NCI-H1105 (cell line): Measurements from ENCODE around the gene XPO1.
"Not testable (repeated sequence)": the region's sequence is repeated elsewhere in the genome, so short reads cannot be mapped to it uniquely, and the experiment has no call there.

Source experiments
- DNase-seq: peaks from one replicate; lab custom pipeline; 2025; lab: John Stamatoyannopoulos, UW

The XPO1 gene

DNA sequence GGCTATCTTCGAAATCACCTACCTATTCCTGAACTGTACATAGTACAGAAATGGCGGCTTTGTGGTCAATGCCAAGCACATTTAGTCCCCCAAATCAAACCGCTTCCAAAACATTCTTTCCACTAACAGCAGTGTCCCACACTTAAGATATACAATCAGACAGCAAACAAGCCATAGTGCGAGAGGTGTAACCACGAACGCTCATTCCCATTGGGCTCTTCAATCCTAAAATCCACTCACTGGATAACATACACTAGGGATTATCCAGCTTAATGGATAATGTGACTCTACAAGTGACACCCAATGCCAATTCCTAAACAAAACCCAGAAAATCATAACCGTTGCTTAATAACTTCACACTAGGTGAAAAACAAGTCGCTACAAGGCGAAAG lies 2.0 kb downstream of the XPO1 start:
- DNase-seq: no peak

DNA sequence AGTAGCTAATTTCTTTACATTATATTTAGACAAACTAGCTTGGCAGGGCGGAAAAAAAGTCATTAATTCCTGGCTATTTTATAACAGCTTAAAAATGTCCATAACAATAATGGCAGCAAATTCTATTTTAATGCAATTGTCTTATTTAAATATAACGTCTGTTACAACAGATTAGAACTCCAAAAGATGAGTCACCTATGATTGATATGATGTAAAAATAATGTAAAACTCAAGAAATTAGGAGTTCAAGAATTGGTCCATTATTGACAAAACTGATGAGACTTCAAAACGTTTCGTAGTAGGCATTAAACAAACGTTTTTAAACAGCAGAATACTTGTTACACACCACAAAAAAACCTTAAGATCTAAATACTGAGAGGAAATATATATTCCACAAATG lies 2.7 kb downstream of the XPO1 start:
- DNase-seq: no peak

DNA sequence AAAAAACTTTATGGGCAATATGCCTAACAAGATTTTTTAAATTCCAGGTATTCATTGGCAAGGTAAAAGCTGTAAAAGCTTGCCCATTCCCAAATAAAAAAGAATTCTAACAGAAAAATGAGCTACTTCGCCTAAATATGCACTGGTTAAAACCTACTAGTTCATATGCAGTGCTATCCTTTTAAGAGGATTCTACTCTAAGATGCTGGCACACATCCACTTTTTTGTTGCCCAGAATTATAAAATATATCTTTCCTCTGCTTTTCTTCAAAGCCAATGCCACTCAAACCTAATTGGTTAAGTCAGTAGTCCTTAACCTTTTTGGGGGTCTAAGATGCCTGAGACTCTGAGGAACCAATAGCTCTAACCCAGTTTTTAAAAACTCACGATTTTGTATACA lies 3.2 kb downstream of the XPO1 start:
- DNase-seq: no peak

DNA sequence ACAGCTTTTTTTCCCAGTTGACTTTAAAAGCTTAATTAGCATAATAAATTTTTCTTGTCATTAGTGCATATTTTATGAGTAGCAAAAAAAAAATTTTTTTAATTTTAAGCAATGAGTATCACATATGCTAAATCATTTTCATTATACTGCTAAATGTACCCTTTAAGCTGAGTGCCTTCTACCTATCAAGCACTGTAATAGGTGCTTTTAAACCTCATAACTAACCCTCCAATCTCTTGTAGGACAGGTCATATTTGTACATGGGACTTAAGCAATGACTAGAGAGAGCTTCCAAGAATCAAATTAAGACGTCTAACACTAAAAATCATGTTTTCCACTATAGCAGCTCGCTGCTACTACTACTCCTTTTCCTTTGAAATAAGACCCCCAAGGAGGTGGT lies 7.4 kb downstream of the XPO1 start:
- DNase-seq: no peak

DNA sequence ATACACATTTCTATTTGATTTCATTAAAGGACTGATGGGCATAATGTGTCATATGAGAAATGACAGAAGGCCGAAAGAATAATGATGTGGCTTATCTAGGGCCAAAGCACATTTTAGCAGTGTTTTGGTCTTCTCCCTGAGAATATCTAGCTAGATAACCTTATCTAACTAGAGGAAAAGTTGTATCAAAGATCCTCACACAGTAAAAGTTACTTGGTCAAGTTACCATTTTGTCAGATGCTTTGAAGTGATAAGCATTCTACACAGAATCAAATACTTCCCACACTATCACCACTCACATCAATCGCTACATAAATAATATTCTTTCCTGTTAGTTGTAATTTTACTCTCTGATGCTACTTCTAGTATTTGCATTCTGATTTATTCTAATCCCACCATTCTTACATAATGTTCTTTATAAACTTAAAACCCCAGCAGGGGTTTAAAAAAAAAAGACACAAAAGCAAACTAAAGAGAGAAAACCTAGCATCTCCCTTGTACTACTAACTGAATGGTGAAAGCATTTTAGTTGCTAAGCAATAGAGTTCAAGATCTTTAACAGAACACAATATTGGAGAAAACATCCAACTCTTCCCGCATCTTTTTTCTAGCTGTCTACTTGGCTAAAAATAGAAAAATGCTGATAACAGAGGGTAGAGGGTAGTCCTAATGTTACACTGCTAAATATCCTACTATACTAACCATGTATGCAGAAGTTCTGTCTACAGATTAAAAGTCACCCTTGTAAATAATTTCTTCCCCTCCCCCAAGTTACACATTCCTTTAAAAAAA lies 8.0 kb downstream of the XPO1 start:
- DNase-seq: no peak

DNA sequence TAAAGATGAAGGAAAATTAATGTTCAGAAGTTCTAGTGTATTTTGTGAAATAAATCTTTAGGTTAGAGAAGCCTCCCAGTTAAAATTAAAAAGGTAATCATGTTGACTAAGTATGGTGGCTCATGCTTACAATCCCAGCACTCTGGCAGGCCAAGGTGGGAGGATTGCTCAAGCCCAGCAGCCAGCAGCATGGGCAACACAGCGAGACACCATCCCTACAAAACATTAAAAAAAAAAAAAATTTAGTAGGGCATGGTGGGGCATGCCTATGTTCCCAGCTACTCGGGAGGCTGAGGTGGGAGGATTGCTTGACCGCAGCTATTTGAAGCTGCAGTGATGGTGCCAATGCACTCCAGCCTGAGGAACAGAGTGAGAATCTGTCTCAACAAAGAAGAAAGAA lies 17.9 kb downstream of the XPO1 start:
- no peak for DNase-seq

DNA sequence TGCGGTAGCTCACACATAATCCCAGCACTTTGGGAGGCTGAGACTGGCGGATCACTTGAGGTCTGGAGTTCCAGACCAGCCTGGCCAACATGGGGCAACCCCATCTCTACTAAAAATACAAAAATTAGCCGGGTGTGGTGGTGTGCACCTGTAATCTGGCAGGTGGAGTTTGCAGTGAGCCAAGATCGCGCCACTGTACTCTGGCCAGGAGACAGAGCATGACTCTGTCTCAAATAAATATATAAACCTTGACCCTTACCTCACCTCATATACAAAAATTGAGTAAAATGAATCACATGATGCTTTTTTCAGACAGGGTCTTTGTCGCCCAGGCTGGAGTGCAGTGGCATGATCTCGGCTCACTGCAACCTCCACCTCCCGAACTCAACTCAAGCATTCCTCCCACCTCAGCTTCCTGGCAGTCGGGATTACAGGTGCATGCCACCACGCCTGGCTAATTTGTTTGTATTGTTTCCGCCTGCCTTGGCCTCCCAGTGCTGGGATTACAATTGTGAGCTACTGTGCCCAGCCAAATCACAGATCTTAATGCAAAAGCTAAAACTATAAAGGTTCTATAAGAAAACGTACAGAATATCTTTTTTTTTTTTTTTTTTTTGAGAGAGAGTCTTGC lies 25.3 kb downstream of the XPO1 start:
- no peak for DNase-seq

DNA sequence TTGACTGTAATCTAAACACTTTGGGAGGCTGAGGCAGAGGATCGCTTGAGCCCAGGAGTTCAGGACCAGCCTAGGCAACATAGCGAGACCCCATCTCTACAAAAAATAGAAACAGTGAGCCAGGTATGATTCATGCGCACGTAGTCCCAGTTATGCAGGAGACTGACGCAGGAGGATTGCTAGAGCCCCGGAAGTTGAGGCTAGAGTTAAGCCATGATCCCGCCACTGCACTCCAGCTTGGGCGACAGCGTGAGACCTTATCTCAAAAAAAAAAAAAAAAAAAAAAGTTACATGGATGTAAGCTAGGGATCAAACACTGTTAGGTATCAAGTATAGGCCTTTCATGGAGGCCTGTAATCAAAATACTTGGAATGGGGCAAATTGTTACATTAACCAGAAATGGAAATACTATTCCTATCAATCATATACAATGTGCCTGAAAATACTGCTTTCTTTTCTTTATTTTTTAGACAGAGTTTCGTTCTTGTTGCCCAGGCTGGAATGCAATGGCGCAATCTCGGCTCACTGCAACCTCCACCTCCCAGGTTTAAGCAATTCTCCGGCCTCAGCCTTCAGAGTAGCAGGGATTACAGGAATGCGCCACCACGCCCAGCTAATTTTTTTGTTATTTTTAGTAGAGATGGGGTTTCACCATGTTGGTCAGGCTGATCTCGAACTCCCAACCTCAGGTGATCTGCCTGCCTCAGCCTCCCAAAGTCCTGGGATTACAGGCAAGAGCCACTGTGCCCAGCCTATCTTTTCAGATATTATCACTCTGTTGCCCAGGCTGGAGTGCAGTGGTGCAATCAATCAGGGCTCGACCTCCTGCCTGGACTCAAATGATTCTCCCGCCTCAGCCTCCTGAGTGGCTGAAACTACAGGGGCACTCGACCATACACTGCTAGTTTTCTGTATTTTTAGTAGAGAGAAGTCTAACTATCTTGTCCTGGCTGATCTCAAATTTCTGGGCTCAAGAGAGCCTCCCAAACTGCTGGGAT lies 27.2 kb downstream of the XPO1 start:
- DNase-seq: no peak

DNA sequence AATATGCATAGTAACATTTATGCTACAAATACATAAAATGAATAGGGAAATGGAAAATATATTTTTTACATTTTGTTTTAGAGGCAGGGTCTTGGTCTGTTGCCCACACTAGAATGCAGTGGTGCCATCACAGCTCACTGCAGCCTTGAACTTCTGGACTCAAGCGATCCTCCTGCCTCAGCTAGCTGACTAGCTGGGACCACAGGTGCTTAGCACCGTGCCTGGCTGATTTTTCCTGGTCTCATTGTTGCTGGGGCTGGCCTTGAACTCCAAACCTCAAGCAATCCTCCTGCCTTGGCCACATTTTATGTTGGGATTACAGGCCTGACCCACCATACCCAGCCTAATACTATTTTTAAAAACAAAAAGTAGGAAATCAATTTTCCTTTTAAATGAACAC lies 33.2 kb downstream of the XPO1 start:
- no peak for DNase-seq

DNA sequence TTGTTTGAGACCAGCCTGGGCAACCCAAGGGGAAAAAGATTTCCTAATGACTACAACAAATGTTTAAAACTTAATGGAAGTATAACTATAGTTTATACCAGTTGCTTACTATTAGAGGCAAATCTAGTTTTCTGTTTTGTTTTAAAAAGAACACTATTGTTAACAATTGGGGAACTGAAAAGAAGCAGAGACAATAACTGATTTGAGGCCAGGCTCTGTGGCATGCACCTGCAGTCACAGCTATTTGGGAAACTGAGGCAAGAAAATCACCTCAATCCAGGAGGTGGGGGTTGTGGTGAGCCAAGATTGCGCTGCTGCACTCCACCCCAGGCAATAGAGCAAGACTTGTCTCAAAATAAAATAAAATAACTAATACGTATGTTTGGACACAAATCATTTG lies 39.1 kb downstream of the XPO1 start:
- DNase-seq: no peak

DNA sequence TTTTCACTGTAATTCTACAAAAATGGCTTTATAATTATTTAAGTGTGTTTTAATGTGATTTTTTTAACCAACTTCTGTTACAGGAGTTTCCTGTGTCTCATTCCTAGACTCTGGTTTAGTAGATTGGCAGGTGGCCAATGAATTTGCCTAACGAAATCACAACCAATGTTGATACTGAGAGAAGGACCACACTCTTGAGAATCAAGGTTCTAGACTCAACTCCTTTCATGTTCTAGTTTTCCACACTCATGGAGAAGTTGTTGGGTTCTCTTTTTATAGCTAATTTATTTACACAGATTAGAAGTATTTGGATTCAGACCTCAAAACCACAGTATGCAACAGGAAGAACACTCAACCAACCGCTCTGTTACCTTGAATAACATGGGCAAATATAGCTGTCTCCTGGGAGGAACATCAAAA lies 44.6 kb downstream of the XPO1 start:
- DNase-seq: no peak

DNA sequence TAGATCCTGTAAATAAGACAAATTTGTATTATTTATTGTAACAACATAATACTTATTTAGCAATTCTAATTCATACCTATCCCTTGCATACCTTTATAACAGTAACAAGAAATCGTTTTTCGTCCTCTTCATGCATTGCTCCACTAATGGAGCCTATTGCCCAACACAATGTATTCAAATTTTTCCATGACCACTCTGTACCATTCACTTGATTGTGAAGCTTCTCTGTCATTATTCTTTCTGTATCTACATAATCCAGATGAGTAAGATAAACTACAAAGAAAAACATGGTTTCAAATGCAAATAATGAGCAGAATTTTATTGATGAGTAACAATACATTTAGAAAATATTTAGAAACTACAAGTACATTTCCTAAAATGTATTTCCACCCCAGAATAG lies 45.7 kb downstream of the XPO1 start:
- DNase-seq: no peak

DNA sequence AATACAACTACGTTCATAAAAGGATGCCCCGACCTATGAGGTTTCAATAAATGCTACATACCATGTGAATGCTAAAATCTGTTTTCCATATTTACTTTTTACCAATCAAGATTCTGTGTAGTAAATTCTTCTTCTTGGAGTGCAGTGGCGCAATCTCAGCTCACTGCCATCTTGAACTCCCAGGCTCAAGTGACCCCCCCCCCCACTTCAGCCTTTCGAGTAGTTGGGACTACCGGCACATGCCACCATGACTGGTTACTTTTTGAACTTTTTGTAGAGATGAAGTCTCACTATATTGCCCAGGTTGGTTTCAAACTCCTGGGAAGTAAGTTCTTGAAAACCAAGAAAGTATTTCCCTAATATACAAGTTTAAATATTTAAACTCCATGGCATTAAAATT lies 52.9 kb downstream of the XPO1 start:
- DNase-seq: no peak

DNA sequence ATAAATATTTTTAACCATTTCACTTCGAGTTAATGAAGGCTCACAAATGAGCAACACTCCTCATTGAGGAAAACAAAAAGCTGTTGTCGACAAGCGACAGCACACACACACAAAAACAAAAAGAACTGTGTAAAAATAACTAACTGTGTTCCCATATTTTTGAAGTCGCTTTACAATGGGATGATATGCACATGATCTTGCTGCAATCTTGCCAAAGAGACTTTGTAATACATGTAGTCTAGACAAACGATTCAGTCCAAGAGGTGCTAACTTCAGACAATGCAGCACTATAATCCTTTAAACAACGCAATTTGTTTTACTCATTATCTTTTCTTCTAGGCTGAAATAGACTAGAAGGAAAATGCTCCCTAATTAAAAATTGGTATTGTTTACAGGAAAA lies 60.1 kb downstream of the XPO1 start:
- DNase-seq: no peak

DNA sequence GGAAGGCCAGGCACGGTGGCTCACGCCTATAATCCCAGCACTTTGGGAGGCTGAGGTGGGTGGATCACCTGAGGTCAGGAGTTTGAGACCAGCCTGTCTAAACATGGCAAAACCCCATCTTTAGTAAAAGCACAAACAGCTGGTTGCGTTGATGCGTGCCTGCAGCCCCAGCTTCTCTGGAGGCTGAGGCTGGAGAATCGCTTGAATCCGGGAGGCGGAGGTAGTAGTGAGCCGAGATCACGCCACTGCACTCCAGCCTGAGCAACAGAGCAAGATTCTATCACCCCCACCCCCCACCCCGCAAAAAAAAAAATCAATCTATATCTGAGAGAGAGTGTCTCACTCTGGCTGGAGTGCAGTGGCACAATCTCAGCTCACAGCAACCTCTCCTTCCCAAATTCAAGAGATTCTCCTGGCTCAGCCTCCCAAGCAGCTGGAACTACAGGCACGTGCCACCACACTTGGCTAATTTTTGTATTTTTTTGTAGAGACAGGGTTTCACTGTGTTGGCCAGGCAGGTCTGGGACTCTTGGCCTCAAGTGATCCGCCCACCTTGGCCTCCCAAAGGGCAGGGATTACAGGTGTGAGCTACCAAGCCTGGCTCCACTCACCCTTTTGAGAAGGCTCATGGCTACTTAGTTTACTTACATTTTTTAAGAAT lies 61.1 kb downstream of the XPO1 start:
- DNase-seq: not testable (repeated sequence)

DNA sequence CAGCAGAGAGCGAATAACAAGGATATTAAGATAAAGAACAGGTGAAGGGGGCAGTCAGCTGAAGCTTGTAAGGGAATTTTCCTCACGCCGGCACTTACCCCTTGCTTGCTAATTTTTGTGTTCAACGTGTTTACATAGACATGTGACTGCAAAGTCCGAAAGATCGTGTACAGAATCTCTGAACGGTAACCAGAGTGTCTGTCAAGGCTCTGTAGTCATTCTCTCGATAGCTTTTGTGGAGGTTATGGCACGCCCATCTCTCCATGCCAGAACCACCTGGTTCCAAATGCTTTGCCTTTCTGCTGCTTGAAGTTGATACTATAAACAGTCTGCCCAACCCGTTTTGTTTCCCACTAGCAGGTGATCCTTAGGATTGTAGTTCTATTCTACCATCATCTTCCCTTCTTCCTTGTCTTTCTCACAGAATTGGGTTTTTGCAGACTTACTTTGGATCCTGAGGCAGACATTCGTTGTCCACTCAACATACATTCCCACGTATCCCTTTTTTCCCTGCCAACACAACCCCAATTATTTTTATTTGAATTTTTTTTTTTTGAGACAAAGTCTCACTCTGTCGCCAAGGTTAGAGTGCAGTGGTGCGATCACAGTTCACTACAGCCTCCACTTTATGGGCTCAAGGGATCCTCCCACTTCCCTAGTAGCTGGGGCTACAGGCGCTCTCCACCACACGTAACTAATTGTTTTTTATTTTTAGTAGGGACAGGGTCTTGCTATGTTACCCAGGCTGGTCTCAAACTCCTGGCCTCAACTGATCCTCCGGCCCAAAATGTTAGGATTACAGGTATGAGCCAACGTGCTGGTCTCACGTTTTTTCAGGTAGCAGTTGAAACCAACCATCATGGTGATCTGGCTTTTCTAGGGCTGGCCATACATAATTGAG lies 66.0 kb downstream of the XPO1 start:
- DNase-seq: peak; percentile 29

DNA sequence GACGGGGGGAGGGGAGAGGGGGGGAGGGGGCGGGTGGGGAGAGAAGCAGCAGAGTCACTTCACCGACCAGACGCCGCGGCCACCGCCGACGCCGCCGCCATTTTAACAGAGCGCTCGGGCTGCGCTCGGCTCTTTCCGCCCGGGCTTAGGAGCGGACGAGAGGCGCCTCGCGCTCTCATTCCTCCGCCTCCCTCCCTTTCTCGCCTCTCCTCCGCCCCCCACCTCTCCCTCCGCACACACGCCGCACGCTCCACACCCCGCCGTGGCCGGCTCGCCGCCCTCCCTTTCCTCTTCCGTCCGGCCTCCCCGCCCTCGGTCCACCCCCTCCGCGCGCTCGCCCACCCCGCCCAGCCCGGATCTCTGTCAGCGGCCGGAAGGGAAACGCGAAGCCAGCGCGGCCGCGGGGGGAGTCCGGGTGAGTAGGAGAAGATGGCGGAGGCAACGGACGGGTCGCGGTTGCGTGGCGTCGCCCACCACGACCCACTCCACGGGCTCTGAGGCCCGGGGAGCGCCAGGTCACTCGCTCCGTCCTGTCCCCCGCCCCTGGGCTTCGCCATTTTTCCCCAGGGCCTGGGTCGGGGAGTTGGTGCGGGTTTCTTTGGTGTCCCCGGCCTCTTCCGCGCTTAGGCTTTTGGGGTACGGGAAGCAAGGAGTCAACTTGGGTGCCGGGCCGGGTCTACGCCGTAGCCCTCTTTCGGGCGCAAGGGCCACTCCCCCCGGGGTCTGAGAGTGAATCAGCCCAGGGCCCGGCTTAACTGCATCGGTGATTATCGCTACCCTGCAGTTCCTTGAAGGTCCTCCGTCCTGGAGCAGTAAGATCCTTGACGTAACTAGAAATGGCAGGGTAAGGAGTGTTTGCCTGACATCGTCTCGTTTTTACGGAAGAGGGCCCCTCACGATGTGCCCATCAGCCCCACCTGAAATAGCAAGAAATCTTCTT lies 66.9 kb downstream of the XPO1 start, which contains the start of gene USP34:
TSS of gene USP34 (minus strand) at position 123 of the 940 bp plus-strand sequence. CDS start 395 bp downstream, outside the sequence.
- DNase-seq: peak; percentile 82

DNA sequence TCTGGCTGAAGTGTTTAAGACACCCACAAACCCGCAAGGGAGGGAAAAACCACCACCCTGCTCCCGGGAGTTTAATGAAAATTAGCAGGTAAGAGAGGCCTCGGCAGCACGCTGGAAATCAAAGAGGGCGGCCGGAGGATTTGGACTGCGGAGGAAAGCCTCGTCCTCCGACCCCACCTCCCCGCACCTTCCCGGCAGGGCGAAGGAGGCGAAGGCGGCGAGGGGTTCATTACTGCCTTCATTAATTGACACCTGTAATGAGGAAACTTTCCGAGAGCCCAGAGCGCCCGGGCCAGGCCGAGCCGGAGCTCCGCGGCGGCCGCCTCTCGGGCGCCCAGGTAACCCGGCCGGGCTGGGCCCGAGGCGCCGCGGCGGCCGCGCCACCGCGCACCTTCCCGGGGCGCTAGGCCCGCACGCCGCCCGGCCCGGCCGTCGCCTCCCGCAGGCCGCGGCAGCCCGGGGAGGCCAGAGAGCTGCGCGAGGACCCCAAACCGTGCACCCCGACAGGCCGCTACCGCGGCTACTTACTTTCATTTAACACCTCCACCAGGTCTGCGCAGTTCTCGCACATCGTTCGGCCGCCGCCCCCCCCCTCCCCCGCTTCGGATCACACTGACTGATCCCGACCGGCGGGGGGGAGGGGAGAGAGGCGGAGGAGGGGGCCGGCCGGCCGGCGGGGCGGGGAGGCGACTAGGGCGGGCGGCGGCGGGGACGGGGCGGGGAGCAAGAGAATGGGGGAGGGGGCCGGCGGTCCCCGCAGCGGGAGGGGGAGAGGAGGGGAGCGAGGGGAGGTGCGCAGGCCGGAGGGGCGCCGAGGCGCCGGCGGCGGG lies 67.8 kb downstream of the XPO1 start:
- peak; percentile 78 for DNase-seq
